ENCODE results near the gene CPXCR1. TPM values are rescaled to one million over a fixed set of nuclear protein-coding genes. Genes with fewer than 3 reads are reported as not detected.
"Not testable (repeated sequence)": the region's sequence is repeated elsewhere in the genome, so short reads cannot be mapped to it uniquely, and the experiment has no call there.

The CPXCR1 gene
- total RNA-seq (ENCODE audit: low replicate concordance): not detected in 2 replicates

DNA sequence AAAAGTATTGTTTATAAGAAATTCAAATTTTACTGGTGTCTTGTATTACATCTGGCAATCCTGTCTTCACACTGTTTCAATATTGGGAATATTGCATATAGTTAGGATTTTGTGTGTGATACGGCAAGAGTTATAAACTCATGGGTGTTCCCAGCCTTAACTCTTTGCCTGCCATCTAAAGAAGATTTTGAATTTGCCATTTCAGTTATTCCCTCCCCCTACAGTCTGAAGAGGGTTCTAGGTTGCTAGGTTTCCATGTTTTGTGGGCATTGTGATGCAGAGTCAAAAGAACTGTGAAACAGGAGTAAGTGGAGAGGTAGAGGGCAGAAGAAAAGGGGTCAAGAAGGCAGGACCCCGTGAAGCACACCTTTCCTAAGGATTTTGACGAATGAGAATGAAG, at the start of gene CPXCR1:
Gene CPXCR1 (plus strand): TSS at position 301 of the 400 bp plus-strand sequence. CDS start 6,190 bp downstream, outside the sequence.
- TF ChIP-seq, protein P1, sequence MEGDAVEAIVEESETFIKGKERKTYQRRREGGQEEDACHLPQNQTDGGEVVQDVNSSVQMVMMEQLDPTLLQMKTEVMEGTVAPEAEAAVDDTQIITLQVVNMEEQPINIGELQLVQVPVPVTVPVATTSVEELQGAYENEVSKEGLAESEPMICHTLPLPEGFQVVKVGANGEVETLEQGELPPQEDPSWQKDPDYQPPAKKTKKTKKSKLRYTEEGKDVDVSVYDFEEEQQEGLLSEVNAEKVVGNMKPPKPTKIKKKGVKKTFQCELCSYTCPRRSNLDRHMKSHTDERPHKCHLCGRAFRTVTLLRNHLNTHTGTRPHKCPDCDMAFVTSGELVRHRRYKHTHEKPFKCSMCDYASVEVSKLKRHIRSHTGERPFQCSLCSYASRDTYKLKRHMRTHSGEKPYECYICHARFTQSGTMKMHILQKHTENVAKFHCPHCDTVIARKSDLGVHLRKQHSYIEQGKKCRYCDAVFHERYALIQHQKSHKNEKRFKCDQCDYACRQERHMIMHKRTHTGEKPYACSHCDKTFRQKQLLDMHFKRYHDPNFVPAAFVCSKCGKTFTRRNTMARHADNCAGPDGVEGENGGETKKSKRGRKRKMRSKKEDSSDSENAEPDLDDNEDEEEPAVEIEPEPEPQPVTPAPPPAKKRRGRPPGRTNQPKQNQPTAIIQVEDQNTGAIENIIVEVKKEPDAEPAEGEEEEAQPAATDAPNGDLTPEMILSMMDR (IDR thresholded peaks at IDR 0.05; ENCODE audit: insufficient read depth, low read length): no peak
- H3K4me3 ChIP-seq (ENCODE audit: low read depth, low read length): no peak within 1 kb of the TSS
- DNase-seq (ENCODE audit: low read depth): no peak

DNA sequence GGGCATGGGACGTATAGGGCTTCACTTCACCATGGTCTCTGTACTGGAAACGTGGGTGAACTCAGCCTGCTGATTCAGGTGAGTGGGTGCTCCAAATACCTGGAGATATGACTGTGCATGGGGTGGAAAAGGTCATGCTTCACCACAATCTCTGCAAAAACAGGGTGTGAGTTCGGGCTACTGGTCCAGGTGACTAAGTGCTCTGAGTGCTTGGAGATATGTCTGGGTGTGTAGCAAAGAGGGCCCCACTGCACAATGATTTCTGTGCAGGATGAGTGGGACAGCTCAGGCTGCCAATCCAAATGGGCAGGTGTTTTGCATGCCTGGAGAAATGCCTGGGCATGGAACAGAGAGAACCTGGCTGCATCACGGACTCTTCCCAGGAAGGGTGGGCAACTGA, 11.2 kb upstream of the CPXCR1 start:
- no peak for DNase-seq (ENCODE audit: low read depth)
- TF ChIP-seq, protein P1 (IDR thresholded peaks at IDR 0.05; ENCODE audit: insufficient read depth, low read length): no peak
- no peak overlapping the region for H3K4me3 ChIP-seq (ENCODE audit: low read depth, low read length)

DNA sequence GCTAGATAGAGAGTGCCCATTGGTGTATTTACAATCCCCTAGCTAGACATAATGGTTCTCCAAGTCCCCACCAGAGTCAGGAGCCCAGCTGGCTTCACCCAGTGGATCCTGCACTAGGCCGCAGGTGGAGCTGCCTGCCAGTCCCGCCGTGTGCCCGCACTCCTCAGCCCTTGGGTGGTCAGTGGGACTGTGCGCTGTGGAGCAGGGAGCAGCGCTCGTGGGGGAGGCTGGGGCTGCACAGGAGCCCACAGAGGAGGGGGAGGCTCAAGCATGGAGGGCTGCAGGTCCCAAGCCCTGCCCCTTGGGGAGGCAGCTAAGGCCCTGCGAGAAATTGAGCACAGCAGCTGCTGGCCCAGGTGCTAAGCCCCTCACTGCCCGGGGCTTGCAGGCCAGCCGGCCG, 810 bp upstream of the CPXCR1 start:
- DNase-seq (ENCODE audit: low read depth); H3K4me3 ChIP-seq (ENCODE audit: low read depth, low read length): not testable (repeated sequence)

DNA sequence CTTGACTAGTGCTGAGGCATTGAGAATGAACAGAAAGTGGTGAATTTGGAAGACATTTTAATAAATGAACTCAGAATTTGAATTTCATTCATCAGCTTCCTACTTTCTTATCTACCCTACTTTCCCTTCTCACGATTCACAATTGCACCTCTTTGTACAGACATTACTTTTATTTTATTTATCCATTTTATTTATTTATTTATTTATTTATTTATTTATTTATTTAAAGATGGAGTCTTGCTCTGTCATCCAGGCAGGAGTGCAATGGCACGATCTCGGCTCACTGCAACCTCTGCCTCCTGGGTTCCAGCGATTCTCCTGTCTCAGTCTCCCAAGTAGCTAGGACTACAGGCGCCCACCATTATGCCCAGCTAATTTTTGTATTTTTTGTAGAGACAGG, 5.3 kb downstream of the CPXCR1 start:
- not testable (repeated sequence) for DNase-seq (ENCODE audit: low read depth); H3K4me3 ChIP-seq (ENCODE audit: low read depth, low read length)

DNA sequence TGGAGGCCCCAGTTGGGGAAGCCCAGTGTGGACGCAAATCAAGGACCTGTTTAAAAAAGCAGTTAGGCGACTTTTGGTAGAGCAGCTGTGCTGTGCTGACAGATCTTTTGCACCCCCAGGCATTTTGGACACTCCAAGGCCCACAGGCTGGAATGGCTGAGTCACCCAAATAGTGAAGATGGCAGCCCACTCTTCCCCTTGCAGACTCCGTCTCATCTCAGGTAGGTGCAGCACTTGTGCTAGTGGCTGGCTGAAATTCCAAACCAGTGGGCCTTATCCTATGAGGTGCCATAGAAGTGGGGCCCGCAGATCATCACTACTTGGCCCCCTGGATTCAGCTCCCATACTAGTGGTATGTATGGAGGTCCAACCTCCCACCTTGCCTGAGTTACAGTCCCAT, 42.8 kb downstream of the CPXCR1 start:
- no peak for DNase-seq (ENCODE audit: low read depth)
- H3K4me3 ChIP-seq (ENCODE audit: low read depth, low read length): no peak overlapping the region
- TF ChIP-seq, protein P1 (IDR thresholded peaks at IDR 0.05; ENCODE audit: insufficient read depth, low read length): no peak
